Activated T-cell treated with anti-CD3 and anti-CD28 coated beads, Interleukin-2, amount 50 U/mL, for 4 hours (primary cell): Measurements from ENCODE around the gene TMEM218. TPM values are rescaled to one million over a fixed set of nuclear protein-coding genes. Genes with fewer than 3 reads are reported as not detected.
A peak's percentile ranks its signal among the peaks of the same experiment; 100 is the strongest.
"Not testable (repeated sequence)": the region's sequence is repeated elsewhere in the genome, so short reads cannot be mapped to it uniquely, and the experiment has no call there.

ENCODE experiments used
- ATAC-seq, 2 donors: fragments of 200-7000 bp; cut with Tn5 transposase; one replicate each; pipeline ENCODE4 v1.10.0; 2021
- DNase-seq: peaks from one replicate; pipeline ENCODE4 v3.0.0-alpha.2; 2020
- H3K27me3 Mint-ChIP-seq: one replicate; pipeline ENCODE4 v1.8.0; 2021; ENCODE audit warnings: low read depth, mixed read lengths
- H3K36me3 Mint-ChIP-seq: one replicate; pipeline ENCODE4 v1.8.0; 2022; ENCODE audit warnings: mixed read lengths; ENCODE audit not compliant: insufficient read depth
- H3K4me1 Mint-ChIP-seq: one replicate; pipeline ENCODE4 v1.8.0; 2021; ENCODE audit warnings: low read depth, mixed read lengths
- H3K4me3 Mint-ChIP-seq: one replicate; pipeline ENCODE4 v1.8.0; 2021; ENCODE audit warnings: mild to moderate bottlenecking, moderate library complexity, mixed read lengths
- H3K9me3 Mint-ChIP-seq: one replicate; pipeline ENCODE4 v1.8.0; 2021; ENCODE audit warnings: mixed read lengths
- total RNA-seq, 3 donors: library from RNA; stranded (reverse); gene quantifications; one replicate each; pipeline ENCODE4 v1.2.1, GENCODE V29; 2021

Gene TMEM218
- total RNA-seq, 3 donors from 2014 or later, result 10.6 to 13.1 (median 12.3) TPM

DNA sequence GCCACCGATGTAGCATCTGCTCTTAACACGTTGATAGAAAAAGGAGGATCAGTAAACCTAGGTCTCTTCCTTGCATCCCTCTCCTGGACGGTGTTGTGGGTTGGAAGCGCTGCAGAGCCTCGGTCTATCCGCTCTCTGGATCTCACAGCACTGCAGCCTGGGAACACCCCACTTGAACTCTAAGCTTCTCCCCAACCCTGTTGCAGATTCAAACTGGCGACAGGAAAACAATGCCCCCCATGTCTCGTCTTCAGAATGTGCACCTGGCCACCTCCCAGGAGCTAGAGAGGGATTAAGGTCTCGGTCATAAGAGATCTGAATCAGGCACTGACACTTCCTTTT is 454 bp downstream of the TMEM218 start:
- Mint-ChIP-seq H3K27me3 (no peaks in the 10 kb centered on the region), H3K4me3 (peak overlapping the region; percentile 98), H3K9me3 (no peaks in the 10 kb centered on the region), H3K4me1 (peaks cover 20% of the 10 kb centered on the region), H3K36me3 (peaks cover 5% of the 10 kb centered on the region)
- ATAC-seq (no peak), DNase-seq (no peak)

GRCh38 chr11:125110506-125110905 is 920 bp downstream of the TMEM218 start:
- no peak for DNase-seq

DNA sequence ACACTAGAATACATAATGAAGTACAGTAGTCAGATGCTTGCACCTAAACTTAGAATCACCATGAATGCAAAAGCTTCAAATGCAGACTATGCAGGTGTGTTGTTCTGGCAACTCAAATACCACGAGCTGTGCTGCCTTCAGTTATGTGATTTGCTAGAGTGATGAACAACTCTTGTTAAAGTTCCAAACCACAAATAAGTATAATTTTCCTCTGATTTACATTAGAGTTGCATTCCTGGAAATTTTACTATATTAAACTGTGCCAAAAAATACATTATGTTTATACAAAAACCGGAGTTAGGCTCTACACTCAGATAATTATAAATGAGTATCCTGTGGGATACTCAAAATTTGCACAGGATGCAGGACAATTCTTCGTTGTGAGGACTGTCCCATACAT is 3.0 kb downstream of the TMEM218 start:
- no peaks in the 10 kb centered on the region for H3K27me3 Mint-ChIP-seq

More at GRCh38 chr11:125110506-125110905, 920 bp downstream of the TMEM218 start:
- Mint-ChIP-seq H3K36me3 (peaks cover 5% of the 10 kb centered on the region), H3K9me3 (no peaks in the 10 kb centered on the region), H3K4me3 (peak overlapping the region; percentile 98), H3K27me3 (no peaks in the 10 kb centered on the region), H3K4me1 (peaks cover 22% of the 10 kb centered on the region)
- no peak for ATAC-seq

DNA sequence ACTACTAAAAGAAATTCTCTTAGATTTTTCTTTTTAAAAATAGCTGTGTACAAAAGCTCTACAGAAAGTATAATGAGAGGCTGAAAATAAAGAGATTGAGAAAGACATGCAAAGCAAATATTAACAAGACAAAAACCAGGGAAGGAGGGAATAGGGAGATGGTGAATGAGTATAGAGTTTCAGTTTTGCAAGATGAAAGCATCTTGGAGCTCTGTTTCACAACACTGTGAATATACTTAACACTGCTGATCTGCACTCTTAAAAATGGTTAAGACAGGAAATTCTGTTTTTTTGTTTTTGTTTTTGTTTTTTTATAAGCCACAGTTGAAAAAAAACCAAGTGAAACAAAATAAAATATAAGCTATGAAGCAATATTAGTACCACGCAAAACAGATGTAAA is 5.5 kb downstream of the TMEM218 start:
- ATAC-seq, result no peak
- Mint-ChIP-seq H3K4me1 (peaks cover 15% of the 10 kb centered on the region), H3K9me3 (no peaks in the 10 kb centered on the region)

More for the DNA sequence above, 3.0 kb downstream of the TMEM218 start:
- Mint-ChIP-seq H3K36me3 (peaks cover 9% of the 10 kb centered on the region), H3K9me3 (no peaks in the 10 kb centered on the region), H3K4me1 (peaks cover 25% of the 10 kb centered on the region), H3K4me3 (no peak overlapping the region)
- DNase-seq, result no peak
- ATAC-seq, result no peak

DNA sequence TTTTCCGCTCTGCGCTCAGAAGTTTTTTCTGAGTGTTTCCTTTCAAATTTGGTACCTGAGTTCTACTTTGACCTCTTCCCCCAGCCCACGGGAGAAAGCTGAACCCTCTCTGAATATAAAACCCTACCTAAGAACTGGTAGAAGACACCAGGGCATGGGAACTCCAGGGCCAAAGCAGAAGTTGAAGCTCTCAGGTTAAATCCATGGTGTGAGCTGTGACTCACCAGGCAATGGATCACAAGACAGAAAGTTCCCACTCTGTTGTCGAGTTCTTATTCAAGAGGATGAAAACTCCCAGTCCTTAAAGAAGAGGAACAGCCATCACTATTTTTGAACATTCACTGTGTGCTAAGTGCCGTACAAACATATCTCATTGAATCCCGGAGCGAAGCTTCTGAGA is 8.9 kb downstream of the TMEM218 start:
- peaks cover 46% of the 10 kb centered on the region for H3K36me3 Mint-ChIP-seq
- H3K27me3 Mint-ChIP-seq, result no peaks in the 10 kb centered on the region
- H3K4me3 Mint-ChIP-seq, result no peak overlapping the region
- DNase-seq (no peak), ATAC-seq (no peak)
- H3K9me3 Mint-ChIP-seq, result no peaks in the 10 kb centered on the region
- H3K4me1 Mint-ChIP-seq, result peaks cover 7% of the 10 kb centered on the region

More for the DNA sequence above, 5.5 kb downstream of the TMEM218 start:
- no peak for DNase-seq
- H3K36me3 Mint-ChIP-seq, result peaks cover 20% of the 10 kb centered on the region
- no peaks in the 10 kb centered on the region for H3K27me3 Mint-ChIP-seq
- H3K4me3 Mint-ChIP-seq, result no peak overlapping the region

GRCh38 chr11:125102025-125102424 is 9.4 kb downstream of the TMEM218 start:
- H3K27me3 Mint-ChIP-seq, result no peaks in the 10 kb centered on the region
- no peak for DNase-seq
- ATAC-seq, result no peak
- H3K4me3 Mint-ChIP-seq, result no peak overlapping the region
- H3K4me1 Mint-ChIP-seq, result peaks cover 7% of the 10 kb centered on the region
- peaks cover 46% of the 10 kb centered on the region for H3K36me3 Mint-ChIP-seq
- no peaks in the 10 kb centered on the region for H3K9me3 Mint-ChIP-seq

DNA sequence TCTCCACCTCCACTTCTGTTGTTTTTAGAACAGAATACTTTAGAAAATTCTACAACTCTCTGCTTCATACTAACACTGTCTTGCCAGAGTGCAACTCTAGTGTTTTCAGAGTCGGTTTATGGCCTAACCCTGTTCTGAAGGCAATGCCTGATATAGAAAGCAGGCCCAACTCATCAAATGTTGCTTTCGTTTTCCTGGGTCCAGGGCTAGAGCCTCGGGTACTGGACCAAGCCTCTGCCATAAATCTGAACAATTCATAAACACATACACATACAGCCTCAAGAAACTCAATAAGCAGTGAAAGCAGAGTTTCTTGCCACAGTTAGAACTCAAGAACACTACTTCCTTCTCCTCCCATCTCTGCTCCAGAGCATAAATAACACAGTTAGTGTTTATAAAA is 9.8 kb downstream of the TMEM218 start:
- ATAC-seq, result no peak
- H3K36me3 Mint-ChIP-seq, result peaks cover 46% of the 10 kb centered on the region

GRCh38 chr11:125100136-125100535 is 11.3 kb downstream of the TMEM218 start:
- H3K27me3 Mint-ChIP-seq, result no peaks in the 10 kb centered on the region
- DNase-seq, result no peak
- H3K4me1 Mint-ChIP-seq, result no peaks in the 10 kb centered on the region
- H3K36me3 Mint-ChIP-seq, result peaks cover 51% of the 10 kb centered on the region
- no peak for ATAC-seq
- H3K4me3 Mint-ChIP-seq, result no peak overlapping the region
- no peaks in the 10 kb centered on the region for H3K9me3 Mint-ChIP-seq

More for the DNA sequence above, 9.8 kb downstream of the TMEM218 start:
- Mint-ChIP-seq H3K27me3 (no peaks in the 10 kb centered on the region), H3K4me3 (no peak overlapping the region), H3K4me1 (peaks cover 7% of the 10 kb centered on the region), H3K9me3 (no peaks in the 10 kb centered on the region)
- DNase-seq, result no peak

DNA sequence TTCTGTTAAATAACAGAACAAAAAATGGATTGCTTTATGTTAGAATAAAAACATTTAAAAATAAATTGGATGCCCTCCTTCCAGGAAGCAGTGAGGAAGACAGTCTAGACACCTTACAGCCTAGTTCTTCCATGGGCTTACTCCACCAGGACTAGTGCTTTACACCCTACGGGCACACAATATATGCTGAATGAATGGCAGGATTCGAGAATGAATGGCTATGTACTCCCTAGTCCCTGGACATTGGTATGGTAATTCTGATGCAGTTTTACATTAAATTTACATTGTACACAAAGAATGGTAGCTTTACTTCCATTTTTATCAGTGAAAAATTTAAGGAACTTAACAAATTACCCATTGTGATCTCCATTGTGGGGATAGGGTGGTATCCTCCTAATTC is 16.7 kb downstream of the TMEM218 start:
- ATAC-seq (no peak), DNase-seq (no peak)
- no peak overlapping the region for H3K4me3 Mint-ChIP-seq
- H3K4me1 Mint-ChIP-seq, result no peaks in the 10 kb centered on the region
- peaks cover 28% of the 10 kb centered on the region for H3K36me3 Mint-ChIP-seq
- H3K9me3 Mint-ChIP-seq, result no peaks in the 10 kb centered on the region
- H3K27me3 Mint-ChIP-seq, result no peaks in the 10 kb centered on the region

GRCh38 chr11:125093502-125093901 is 17.9 kb downstream of the TMEM218 start:
- Mint-ChIP-seq H3K36me3 (peaks cover 18% of the 10 kb centered on the region), H3K4me1 (no peaks in the 10 kb centered on the region), H3K4me3 (no peak overlapping the region), H3K27me3 (no peaks in the 10 kb centered on the region), H3K9me3 (no peaks in the 10 kb centered on the region)
- DNase-seq (no peak), ATAC-seq (no peak)

DNA sequence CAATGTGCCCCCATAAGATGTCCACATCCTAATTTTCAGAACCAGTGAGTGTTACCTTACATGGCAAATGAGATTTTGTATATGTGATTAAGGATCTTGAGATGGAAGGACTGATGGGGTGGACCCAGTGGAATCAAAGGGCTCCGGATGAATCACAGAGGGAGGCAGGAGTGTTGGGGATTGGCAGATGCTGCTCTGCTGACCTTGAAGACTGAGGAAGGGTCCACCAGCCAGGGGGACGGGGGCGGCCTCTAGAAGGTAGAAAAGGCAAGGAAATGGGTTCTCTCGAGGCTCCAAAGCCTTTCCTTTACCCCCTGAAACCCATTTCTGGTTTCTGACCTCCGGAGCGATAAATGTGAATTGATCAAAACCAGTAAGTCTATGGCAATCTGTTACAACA is 18.8 kb downstream of the TMEM218 start:
- Mint-ChIP-seq H3K27me3 (no peaks in the 10 kb centered on the region), H3K4me1 (no peaks in the 10 kb centered on the region), H3K4me3 (no peak overlapping the region), H3K36me3 (peaks cover 14% of the 10 kb centered on the region), H3K9me3 (no peaks in the 10 kb centered on the region)
- DNase-seq (no peak), ATAC-seq (no peak)

- peaks cover 10% of the 10 kb centered on the region for H3K36me3 Mint-ChIP-seq
- no peaks in the 10 kb centered on the region for H3K9me3 Mint-ChIP-seq
- no peaks in the 10 kb centered on the region for H3K4me1 Mint-ChIP-seq
- H3K4me3 Mint-ChIP-seq, result no peak overlapping the region
- ATAC-seq (no peak), DNase-seq (no peak)
- H3K27me3 Mint-ChIP-seq, result no peaks in the 10 kb centered on the region
Observed at GRCh38 chr11:125091877-125092664, 19.4 kb downstream of the TMEM218 start.

DNA sequence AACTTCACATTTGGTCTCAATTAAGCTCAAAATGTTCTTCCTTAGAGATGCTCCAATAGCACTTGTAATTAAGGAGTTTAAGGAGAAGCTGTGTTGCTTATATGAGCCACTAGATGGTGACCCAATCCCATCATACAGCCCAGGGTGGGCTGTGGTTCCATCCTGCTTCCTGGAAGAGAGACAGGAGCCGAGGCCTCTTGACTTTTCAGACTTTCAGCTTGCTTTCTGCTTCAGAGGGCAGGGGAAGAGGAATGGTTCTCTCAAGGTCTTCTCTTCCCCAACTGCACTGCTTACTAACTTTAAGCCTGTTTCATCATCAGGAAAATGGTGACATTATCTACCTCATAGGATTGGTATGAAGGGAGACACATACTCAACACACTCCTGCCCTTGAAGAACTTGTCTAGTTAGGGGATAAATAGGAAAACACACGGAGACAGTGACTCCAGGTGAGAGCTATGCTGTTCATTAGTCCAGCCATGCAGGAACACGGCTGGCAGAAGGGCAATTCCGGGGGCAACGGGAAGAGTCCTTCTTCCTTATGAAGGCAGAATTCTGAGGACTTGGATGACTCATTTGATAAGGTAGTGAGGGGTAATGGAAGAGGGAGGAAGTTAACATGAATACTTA is 20.1 kb downstream of the TMEM218 start:
- H3K27me3 Mint-ChIP-seq, result no peaks in the 10 kb centered on the region
- ATAC-seq, result no peak
- H3K36me3 Mint-ChIP-seq, result peaks cover 5% of the 10 kb centered on the region
- H3K4me3 Mint-ChIP-seq, result no peak overlapping the region
- H3K4me1 Mint-ChIP-seq, result no peaks in the 10 kb centered on the region
- no peak for DNase-seq
- no peaks in the 10 kb centered on the region for H3K9me3 Mint-ChIP-seq

DNA sequence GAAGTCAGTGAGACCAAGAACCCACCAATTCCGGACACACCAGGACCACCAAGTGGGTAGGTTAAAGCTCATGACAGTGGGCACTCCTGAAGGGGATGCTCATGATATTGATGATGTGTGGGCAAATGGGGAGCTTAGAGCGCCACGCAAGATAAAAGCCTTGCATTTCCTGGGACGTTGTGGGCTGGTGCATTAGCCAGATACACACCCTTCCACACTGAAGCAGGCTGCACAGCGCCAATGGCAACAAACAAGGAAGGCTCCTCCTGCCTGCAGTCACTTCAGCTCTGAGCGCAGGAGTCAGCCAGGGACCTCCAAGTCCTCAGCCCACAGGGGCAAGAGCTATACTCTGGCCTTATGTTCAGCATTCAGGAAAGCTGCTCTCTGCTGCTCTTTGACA is 20.6 kb downstream of the TMEM218 start:
- no peaks in the 10 kb centered on the region for H3K4me1 Mint-ChIP-seq
- no peaks in the 10 kb centered on the region for H3K9me3 Mint-ChIP-seq
- no peak overlapping the region for H3K4me3 Mint-ChIP-seq
- no peak for ATAC-seq
- no peaks in the 10 kb centered on the region for H3K27me3 Mint-ChIP-seq
- no peak for DNase-seq
- H3K36me3 Mint-ChIP-seq, result no peaks in the 10 kb centered on the region

DNA sequence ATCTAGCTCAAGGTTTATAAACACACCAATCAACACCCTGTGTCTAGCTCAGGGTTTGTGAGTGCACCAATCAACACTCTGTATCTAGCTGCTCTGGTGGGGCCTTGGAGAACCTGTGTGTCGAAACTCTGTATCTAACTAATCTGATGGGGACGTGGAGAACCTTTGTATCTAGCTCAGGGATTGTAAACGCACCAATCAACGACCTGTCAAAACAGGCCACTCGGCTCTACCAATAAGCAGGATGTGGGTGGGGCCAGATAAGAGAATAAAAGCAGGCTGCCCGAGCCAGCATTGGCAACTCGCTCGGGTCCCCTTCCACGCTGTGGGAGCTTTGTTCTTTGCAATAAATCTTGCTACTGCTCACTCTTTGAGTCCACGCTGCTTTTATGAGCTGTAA is 21.3 kb downstream of the TMEM218 start:
- not testable (repeated sequence) for H3K4me3 Mint-ChIP-seq, H3K36me3 Mint-ChIP-seq, H3K4me1 Mint-ChIP-seq, DNase-seq, ATAC-seq, H3K27me3 Mint-ChIP-seq, H3K9me3 Mint-ChIP-seq
